Motor neuron (in vitro differentiated cells): ENCODE results near the gene RHOT2. TPM values are rescaled to one million over a fixed set of nuclear protein-coding genes. Genes with fewer than 3 reads are reported as not detected.
A peak's percentile ranks its signal among the peaks of the same experiment; 100 is the strongest.
"Not testable (repeated sequence)": the region's sequence is repeated elsewhere in the genome, so short reads cannot be mapped to it uniquely, and the experiment has no call there.

Experiments
- ATAC-seq, 8 experiments: fragments of 200-7000 bp; cut with Tn5 transposase; replicated peaks in 6 of 8; 2 replicates each; pipeline ENCODE4 v1.8.0; 2021; ENCODE audit warnings: mild to moderate bottlenecking in 8 of 8, moderate library complexity in 8 of 8
- H3K27ac ChIP-seq, 2 donors: fragments of 250-450 bp; sonication (Bioruptor Pico); 2 replicates each; pipeline ENCODE4 v1.9.0; 2021; ENCODE audit warnings: antibody characterized with exemption in 2 of 2, mild to moderate bottlenecking in 2 of 2, moderate library complexity in 1 of 2
- H3K4me1 ChIP-seq, 2 donors: fragments of 250-450 bp; sonication (Bioruptor Pico); replicated peaks in 1 of 2; 2 replicates each; pipeline ENCODE4 v1.6.1; 2021; ENCODE audit warnings: antibody characterized with exemption in 2 of 2, mild to moderate bottlenecking in 2 of 2, moderate library complexity in 1 of 2
- H3K4me3 ChIP-seq, 5 donors: fragments of 250-450 bp; sonication (Bioruptor Pico); 2 replicates each; pipeline ENCODE4 v1.9.0; 2021; ENCODE audit warnings: antibody characterized with exemption in 5 of 5, mild to moderate bottlenecking in 5 of 5, moderate library complexity in 4 of 5
- WGBS, 10 experiments: fragments of 450-650 bp; shearing (Covaris generic); methylation state at CpG; one replicate each; pipeline ENCODE4 v1.0.0; 2022; 5-methylcytosine and 5-hydroxymethylcytosine counted together
- in situ Hi-C, 9 experiments: fragments of 400-800 bp; cut with MboI; loops; one replicate each; pipeline ENCODE4 v1.15.0; 2021; ENCODE audit warnings: low sequenced_read_pairs in 9 of 9, low pct_unique_long_range_greater_than_20kb in 2 of 9; ENCODE audit not compliant: unreplicated experiment in 9 of 9
- total RNA-seq, 8 experiments: library from RNA; unstranded; fragments of 300-600 nt; gene quantifications; 2 replicates each; pipeline versions ENCODE4 v1.2.3 to v1.2.4, GENCODE V29; 2022

The RHOT2 gene
- total RNA-seq, 8 experiments from 2014 or later, result 30.6 to 119 (median 51.7) TPM

DNA sequence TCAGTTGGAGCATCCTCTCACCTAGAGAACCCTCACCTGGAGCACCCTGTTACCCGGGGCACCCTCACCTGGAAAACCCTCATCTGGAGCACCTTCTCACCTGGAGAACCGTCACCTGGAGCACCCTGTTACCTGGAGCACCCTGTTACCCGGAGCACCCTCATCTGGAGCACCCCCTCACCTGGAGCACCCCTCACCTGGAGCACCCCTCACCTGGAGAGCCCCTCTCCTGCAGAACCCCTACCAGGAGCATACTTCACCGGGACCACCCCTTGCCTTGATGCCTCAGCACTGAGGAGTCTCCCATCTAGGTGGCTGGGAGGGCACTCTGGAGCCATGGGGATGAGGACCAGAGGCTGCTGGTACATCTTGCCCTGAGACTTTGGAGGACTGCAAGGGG is 41.0 kb downstream of the RHOT2 start:
- in situ Hi-C loops, result loop anchor here in 1 of 9 experiments (25.0 kb wide), 1 partner anchor 353 kb away; the partner anchor contains the start of gene SSTR5
- no CpG with 5 or more reads among the region's 4 CpGs for WGBS, 10 experiments
- ATAC-seq, result peak in 1 of 8 experiments; percentile 0
- peak overlapping the region; percentile 87 to 92 for H3K27ac ChIP-seq
- peaks cover 48 to 54% of the 10 kb centered on the region in 2 donors for H3K4me1 ChIP-seq
- no peak overlapping the region for H3K4me3 ChIP-seq

DNA sequence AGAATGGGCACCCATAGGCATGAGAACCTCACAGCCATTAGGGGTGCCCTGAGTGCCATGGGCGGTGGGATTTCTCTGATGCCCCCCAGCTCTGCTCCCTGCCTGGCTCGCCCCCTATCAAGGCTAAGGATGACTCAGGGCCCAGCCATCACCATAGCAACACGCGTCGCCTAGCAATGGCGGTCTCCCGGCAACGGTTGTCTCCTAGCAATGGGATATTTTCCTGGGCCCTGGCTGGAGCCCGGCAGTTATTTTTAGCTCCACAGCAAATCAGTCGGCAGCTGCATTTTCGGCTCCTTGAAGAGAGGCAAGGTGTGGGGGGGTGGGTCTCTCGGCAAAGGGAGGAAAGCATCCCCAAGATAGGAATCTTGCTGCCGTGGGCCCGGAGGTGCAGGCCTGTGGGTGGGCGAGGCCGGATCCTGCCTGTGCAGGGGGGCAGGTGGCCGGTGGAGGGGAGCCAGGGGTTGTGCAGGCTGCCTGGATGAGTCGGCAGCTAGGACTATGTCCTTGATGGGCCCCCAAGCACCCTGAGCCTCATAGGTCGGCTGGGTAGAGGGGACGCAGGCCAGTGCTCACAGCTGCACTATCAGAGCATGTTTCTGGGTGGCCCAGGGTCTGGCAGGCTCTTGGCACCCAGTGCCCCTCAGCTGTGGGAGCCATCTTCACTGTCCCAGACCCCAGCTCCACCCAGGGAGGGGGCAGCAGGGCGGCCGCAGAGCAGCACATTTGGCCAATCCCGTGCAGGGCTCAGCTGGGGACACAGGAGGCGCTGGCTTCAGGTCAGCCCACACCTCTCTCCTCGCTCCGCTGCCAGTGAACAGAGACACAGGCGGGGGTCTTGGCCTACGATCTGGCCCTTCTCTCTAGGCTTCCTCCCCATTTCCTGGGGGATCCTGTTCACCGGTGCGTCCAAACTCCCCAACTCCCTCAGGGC is 41.9 kb downstream of the RHOT2 start:
- in situ Hi-C loops, result loop anchor here in 1 of 9 experiments (25.0 kb wide), 1 partner anchor 352 kb away; the partner anchor contains the start of gene SSTR5
- peaks cover 42 to 53% of the 10 kb centered on the region in 2 donors for H3K4me1 ChIP-seq

GRCh38 chr16:710500-711075 is 42.7 kb downstream of the RHOT2 start:
- in situ Hi-C loops, result loop anchor here in 1 of 9 experiments (25.0 kb wide), 1 partner anchor 352 kb away; the partner anchor contains the start of gene SSTR5
- H3K27ac ChIP-seq, result peak overlapping the region; percentile 87 to 92
- H3K4me3 ChIP-seq, result peak overlapping the region; percentile 27 to 35 (median 28)
- 14% methylated on average over 3 of the region's 21 CpGs; no CpG with 5 or more reads in 9 of the 10 experiments for WGBS, 10 experiments
- ATAC-seq, result no peak
- H3K4me1 ChIP-seq, result peaks cover 42 to 53% of the 10 kb centered on the region in 2 donors

More for the DNA sequence above, 41.9 kb downstream of the RHOT2 start:
- WGBS, 10 experiments, result 0 to 50% (median 4%) methylated on average over 1 to 5 of the region's 30 CpGs; no CpG with 5 or more reads in 4 of the 10 experiments
- Histone ChIP-seq H3K4me3 (peak overlapping the region; percentile 27 to 35 (median 28)), H3K27ac (peak overlapping the region; percentile 87 to 92)
- ATAC-seq, result peak; percentile 28 to 71 (median 58)

DNA sequence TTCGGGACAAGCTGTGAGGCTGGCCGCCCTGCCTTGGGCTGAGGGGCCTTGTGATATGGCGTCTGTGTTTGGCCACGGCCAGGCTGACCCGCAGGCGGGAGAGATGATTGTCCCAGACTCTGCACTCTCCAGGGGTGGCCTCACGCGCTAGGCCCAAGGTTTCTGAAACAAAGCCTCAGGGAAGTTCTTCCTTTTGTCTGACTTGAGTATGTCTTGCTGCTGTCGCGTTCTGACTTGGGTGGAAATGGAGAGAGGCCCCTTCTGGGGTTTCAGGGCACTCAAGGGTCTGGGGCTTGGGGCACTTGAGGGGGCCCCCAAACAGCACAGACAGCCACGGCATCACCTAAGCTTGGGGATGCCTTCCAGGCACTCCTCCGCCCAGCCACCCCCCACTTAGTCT is 43.2 kb downstream of the RHOT2 start:
- in situ Hi-C loops, result loop anchor here in 1 of 9 experiments (25.0 kb wide), 1 partner anchor 351 kb away; the partner anchor contains the start of gene SSTR5
- Histone ChIP-seq H3K4me1 (peaks cover 45 to 52% of the 10 kb centered on the region in 2 donors), H3K4me3 (peak overlapping the region in 1 of 5 donors; percentile 35), H3K27ac (peak overlapping the region; percentile 87 to 92)
- WGBS, 10 experiments, result 20 to 72% (median 52%) methylated on average over 2 to 5 of the region's 12 CpGs; no CpG with 5 or more reads in 7 of the 10 experiments
- no peak for ATAC-seq

DNA sequence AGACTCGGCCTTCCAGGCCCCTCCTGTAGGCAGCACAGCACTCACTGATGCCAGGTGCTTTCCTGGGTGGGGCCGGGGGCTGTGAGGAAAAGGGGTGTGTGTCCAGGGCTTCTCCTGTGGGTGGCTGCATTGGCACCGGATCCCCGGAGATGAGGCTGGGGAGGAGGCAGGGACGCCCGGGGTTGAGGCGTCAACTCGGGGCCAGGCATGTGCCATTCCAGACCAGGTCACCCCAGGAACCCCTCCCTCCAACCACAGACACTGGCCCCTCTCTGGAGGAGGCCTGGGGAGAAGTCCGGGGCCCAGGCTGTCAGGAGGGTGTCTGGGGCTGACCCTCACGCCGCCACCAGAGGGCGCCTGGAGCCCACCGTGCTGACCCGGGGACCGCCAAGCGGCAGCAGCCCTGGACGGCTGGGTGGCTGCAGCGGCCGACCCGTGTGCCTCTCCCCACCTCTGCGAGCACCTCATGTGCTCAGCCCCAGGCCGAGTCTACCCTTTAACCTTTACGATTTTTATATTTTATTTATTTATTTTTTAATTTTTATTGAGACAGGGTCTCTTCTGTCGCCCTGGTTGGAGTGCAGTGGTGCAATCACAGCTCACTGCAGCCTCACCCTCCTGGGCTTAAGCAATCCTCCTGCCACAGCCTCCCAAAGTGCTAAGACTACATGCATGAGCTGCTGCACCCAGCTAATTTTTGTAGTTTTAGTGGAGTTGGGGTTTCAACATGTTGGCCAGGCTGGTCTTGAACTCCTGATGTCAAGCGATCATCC is 43.8 kb downstream of the RHOT2 start:
- WGBS, 10 experiments, result 0 to 100% (median 22%) methylated on average over 1 to 12 of the region's 25 CpGs; no CpG with 5 or more reads in 2 of the 10 experiments
- in situ Hi-C loops, result loop anchor here in 1 of 9 experiments (25.0 kb wide), 1 partner anchor 351 kb away; the partner anchor contains the start of gene SSTR5
- ATAC-seq, result peak; percentile 7 to 52 (median 16)
- Histone ChIP-seq H3K4me1 (peaks cover 46 to 50% of the 10 kb centered on the region in 2 donors), H3K27ac (peak overlapping the region; percentile 87 to 92), H3K4me3 (peak overlapping the region in 1 of 5 donors; percentile 10)

DNA sequence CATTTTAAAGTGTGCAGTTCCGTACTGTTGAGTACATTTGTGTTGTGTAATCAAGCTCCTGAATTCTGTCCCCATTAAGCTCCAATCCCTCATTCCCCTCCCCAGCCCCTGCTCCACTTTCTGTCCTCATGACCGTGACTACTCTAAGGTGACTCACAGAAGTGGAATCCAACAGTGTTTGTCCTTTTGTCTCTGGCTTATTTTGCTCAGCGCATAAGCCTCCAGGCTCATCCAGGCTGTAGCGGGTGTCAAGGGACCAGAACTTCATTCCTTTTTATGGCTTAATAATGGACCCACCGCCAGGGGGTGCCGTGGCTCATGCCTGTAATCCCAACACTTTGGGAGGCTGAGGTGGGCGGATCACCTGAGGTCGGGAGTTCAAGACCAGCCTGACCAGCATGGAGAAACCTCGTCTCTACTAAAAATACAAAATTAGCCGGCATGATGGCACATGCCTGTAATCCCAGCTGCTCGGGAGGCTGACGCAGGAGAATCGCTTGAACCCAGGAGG is 44.9 kb downstream of the RHOT2 start:
- in situ Hi-C loops, result loop anchor here in 1 of 9 experiments (25.0 kb wide), 1 partner anchor 350 kb away; the partner anchor contains the start of gene SSTR5
- peaks cover 51 to 55% of the 10 kb centered on the region in 2 donors for H3K4me1 ChIP-seq
- H3K4me3 ChIP-seq, ATAC-seq, H3K27ac ChIP-seq: not testable (repeated sequence)
- 22 to 100% (median 56%) methylated on average over 1 to 7 of the region's 13 CpGs; no CpG with 5 or more reads in 2 of the 10 experiments for WGBS, 10 experiments

GRCh38 chr16:714079-714478 is 46.1 kb downstream of the RHOT2 start:
- ATAC-seq, result no peak
- 80 to 100% (median 100%) methylated on average over 1 of the region's 11 CpGs; no CpG with 5 or more reads in 7 of the 10 experiments for WGBS, 10 experiments
- in situ Hi-C loops, result loop anchor here in 1 of 9 experiments (25.0 kb wide), 1 partner anchor 348 kb away; the partner anchor contains the start of gene SSTR5
- no peak overlapping the region for H3K27ac ChIP-seq
- peaks cover 60 to 64% of the 10 kb centered on the region in 2 donors for H3K4me1 ChIP-seq
- H3K4me3 ChIP-seq, result peak overlapping the region in 3 of 5 donors; percentile 61 to 74 (median 65)

DNA sequence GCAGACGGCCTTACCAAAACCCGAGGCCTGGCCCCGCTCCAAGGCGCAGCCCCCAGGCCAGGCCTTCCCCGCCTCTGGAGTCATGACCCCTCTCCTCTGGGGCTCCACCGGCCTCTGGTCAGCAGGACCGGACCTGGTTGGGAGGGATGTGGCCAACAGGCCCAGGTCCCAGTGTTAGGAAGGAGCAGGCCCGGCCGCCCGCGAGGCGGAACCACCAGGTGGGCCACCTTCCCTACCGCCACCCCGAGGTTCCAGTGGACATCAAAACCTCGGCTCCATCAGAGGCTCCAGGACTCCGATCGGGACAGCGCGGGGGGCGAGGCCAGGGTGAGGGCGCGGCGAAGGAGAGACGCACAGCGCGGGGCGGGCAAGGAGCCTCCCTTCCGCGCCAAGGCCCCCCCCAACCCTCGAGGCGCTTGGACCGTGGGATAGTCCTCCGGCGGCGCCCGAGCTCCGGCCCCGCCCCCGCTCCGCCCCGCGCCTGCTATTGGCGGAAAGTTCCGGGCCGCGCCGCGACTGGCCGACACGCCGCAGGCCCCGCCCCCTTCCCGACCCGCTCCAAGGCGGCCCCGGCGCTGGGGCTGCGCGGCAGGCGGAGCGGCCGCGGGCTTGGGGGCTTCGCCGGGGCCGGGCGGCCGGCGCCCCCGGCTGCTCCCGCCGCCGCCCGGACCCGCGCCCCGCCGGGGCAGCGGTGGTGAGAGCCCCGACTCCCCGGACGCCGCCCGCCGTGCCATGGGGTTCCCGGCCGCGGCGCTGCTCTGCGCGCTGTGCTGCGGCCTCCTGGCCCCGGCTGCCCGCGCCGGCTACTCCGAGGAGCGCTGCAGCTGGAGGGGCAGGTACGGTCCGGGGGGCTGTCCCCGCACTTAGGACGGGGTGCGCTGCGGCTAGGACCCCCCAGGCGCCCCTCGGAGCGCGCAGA is 46.9 kb downstream of the RHOT2 start, which contains the start of gene METRN:
TSS of gene METRN (plus strand) at position 561 of the 919 bp plus-strand sequence. CDS start at position 733, 172 bp downstream.
- in situ Hi-C loops, result loop anchor here in 1 of 9 experiments (25.0 kb wide), 1 partner anchor 347 kb away; the partner anchor contains the start of gene SSTR5
- peaks cover 61 to 66% of the 10 kb centered on the region in 2 donors for H3K4me1 ChIP-seq
- no CpG with 5 or more reads among the region's 108 CpGs for WGBS, 10 experiments
- ATAC-seq, result peak; percentile 65 to 82 (median 71)
- H3K27ac ChIP-seq, result peak within 1 kb of the TSS; percentile 51 to 89
- peak within 1 kb of the TSS; percentile 41 to 74 (median 61) for H3K4me3 ChIP-seq

GRCh38 chr16:715477-716199 is 47.7 kb downstream of the RHOT2 start:
- in situ Hi-C loops, result loop anchor here in 1 of 9 experiments (25.0 kb wide), 1 partner anchor 347 kb away; the partner anchor contains the start of gene SSTR5
- peak; percentile 12 to 28 (median 25) for ATAC-seq
- H3K27ac ChIP-seq, result peak overlapping the region; percentile 51 to 89
- H3K4me3 ChIP-seq, result peak overlapping the region; percentile 41 to 74 (median 61)
- 0 to 4% (median 0%) methylated on average over 3 to 13 of the region's 74 CpGs; no CpG with 5 or more reads in 7 of the 10 experiments for WGBS, 10 experiments
- peaks cover 53 to 59% of the 10 kb centered on the region in 2 donors for H3K4me1 ChIP-seq

DNA sequence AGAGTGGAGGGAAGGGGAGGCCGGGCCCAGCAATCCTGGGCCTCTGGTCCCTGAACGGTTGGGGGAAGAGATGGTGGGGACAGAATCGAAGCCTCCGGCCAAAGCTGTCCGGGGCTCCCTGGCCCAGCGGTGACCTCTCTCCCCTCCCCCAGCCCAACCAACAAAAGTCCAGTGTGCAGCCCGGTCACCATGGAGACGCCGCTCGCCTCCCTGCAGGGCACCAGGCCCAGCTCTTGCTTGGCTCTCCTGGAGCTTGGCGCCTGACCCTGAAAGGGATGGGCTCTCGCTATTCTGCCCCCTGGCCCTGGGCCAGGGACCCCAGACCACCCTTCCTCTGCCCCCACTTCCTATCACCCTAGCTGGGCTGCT is 48.3 kb downstream of the RHOT2 start:
- Histone ChIP-seq H3K4me1 (peaks cover 47 to 54% of the 10 kb centered on the region in 2 donors), H3K4me3 (peak overlapping the region; percentile 41 to 74 (median 61)), H3K27ac (peak overlapping the region; percentile 51 to 89)
- ATAC-seq, result peak in 4 of 8 experiments; percentile 1 to 8 (median 4)
- in situ Hi-C loops, result loop anchor here in 1 of 9 experiments (25.0 kb wide), 1 partner anchor 346 kb away; the partner anchor contains the start of gene SSTR5
- no CpG with 5 or more reads among the region's 12 CpGs for WGBS, 10 experiments
